ENCODE results near the gene B4GALT6.

Gene B4GALT6

DNA sequence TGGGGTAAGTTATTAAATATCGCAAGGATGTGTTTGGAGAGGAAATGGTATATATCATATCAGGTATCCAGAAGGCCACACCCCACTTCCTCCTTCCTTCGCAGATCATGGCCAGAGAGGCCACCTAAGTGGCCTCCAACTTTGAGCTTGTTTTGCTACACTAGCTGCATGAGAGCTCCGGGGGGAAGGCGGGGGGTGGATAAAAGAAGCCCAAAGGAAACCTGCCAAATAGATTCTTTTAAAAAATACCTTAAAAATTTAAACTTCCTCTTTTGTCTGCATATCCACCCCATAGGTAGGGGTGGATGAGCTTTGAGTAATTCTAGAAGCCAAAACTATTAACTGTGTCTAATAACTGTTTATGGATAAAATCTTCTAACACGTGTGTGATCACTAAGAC lies 98.4 kb downstream of the B4GALT6 start:
- ATAC-seq: no peak
- Mint-ChIP-seq H3K27me3 (peaks cover 6% of the 10 kb centered on the region), H3K4me3 (no peak overlapping the region), H3K9me3 (no peaks in the 10 kb centered on the region), H3K4me1 (no peaks in the 10 kb centered on the region), H3K27ac (no peak overlapping the region), H3K36me3 (no peaks in the 10 kb centered on the region)

DNA sequence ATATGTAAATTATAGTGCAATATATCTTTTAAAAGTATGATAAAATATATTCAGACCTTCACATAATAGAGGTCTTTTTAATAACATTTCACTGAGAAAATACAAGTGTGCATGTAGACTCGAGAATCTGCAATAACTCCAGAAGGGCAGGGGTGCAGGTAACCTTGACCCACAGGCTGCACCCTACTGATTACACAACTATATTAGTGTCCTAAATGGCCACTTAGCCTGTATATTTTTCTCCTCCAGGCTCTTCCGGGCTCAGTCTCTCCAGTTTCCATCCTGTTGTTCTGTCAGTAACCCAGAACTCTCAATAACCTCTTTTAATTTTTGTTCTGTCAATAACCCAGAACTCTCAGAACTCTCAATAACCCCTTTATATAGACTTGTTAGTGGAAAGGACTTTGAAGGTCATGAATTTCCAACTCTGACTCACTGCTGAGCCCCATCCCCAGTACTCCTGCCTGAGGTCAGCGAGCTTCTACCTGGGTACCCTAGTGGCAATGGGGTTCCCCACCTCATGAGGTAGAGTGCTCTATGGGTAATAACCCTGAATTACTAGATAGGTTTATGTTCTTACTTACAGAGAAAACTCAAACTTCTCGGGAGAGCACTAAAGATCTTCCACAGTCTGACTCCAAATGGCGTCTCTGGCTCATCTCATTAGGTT lies 101.1 kb downstream of the B4GALT6 start:
- H3K4me1 Mint-ChIP-seq: no peaks in the 10 kb centered on the region
- H3K4me3 Mint-ChIP-seq: no peak overlapping the region
- no peaks in the 10 kb centered on the region for H3K36me3 Mint-ChIP-seq
- H3K27me3 Mint-ChIP-seq: no peaks in the 10 kb centered on the region
- no peak for ATAC-seq
- no peaks in the 10 kb centered on the region for H3K9me3 Mint-ChIP-seq
- no peak overlapping the region for H3K27ac Mint-ChIP-seq

DNA sequence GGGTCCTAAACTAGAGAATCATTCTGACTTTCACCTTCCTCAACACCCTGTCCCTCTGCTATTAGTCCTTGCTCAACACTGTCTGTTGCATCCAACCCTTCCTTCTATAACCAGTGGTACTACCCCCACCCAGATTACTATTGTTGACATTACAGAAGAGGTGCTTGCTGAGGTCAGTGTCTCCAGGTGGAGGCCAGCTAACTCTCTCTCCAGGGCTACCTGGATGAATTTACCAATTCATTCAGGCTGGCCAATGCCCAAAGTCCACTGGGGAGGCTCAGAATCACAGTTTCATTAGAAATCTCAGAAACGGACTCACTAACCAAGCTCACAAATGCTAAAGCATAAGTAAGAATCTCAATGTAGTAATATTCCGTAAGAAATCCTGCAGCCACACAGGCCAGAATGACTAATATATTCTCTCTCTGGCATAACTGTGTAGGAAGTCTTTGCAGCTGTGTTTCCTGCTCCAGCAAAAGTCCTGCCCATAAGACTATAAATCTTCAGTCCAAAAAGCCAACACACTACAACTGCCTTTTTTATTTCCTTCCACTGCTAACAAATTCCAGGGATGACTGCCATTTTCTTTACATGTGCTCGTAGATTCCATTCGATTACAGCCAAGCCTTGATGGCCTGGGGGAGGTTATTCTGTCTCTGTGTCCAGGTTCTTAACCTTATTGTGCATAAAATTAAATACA lies 102.7 kb downstream of the B4GALT6 start:
- Mint-ChIP-seq H3K27ac (no peak overlapping the region), H3K4me3 (no peak overlapping the region), H3K36me3 (no peaks in the 10 kb centered on the region), H3K4me1 (no peaks in the 10 kb centered on the region), H3K9me3 (no peaks in the 10 kb centered on the region), H3K27me3 (no peaks in the 10 kb centered on the region)
- ATAC-seq: no peak

DNA sequence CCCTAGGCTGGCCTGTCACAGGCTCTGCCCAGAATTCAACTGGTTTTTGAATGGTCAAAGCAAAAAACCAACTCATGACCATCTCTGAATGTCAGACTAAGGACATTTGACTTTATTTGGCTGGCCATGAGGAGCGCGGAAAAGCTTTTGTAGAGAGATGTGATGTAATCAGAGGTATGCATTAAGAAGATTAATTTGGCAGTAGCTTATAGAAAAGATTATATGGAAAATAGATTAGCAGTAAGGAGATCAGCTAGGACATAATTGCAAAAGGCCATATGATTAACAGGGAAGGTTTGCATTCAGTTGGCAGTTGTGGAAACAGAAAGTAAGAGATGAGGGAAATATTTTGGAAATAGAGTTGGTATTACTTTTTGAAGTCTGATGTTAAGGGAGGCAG lies 105.0 kb downstream of the B4GALT6 start:
- no peak for ATAC-seq
- Mint-ChIP-seq H3K27ac (no peak overlapping the region), H3K27me3 (no peaks in the 10 kb centered on the region), H3K9me3 (no peaks in the 10 kb centered on the region), H3K36me3 (no peaks in the 10 kb centered on the region), H3K4me3 (no peak overlapping the region), H3K4me1 (no peaks in the 10 kb centered on the region)

DNA sequence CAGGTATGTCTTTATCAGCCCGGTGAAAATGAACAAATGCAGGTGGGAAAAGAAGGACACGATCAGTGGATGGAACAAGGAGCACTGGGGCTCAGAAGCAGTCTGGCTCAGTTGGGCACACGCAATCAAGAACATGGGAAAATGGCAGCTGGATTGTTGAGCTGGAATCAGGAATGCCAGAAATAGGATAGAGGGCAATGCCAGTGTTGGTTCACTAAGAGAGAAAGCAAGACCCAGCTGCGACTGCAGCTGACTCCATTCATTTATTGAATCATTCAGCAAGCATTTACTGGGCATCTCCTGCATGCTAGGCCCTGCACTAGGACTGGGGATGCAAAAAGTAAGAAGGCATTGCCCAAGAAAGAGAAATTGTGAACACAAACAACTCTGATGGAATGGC lies 106.3 kb downstream of the B4GALT6 start:
- Mint-ChIP-seq H3K4me3 (no peak overlapping the region), H3K27ac (no peak overlapping the region), H3K9me3 (no peaks in the 10 kb centered on the region)

DNA sequence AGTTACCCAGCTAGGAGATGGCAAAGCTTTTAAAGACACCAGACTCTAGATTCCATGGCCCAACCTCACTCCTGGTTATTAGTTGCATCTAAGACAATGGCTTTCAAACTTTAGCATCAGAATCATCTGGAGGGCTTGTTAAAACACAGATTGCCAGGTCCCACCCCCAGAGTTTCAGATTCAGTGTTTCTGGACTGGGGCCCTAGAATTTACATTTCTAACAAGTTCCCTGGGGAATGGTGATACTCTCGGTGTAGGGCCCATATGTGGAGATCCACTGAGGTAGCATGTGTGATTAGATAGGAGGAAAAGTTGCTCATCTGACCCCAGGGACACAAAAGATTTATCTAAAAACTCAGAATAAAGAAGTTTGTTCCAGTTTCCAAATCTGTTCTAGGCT lies 107.2 kb downstream of the B4GALT6 start:
- no peaks in the 10 kb centered on the region for H3K9me3 Mint-ChIP-seq
- ATAC-seq: no peak
- no peaks in the 10 kb centered on the region for H3K4me1 Mint-ChIP-seq
- H3K4me3 Mint-ChIP-seq: no peak overlapping the region
- H3K36me3 Mint-ChIP-seq: no peaks in the 10 kb centered on the region
- no peaks in the 10 kb centered on the region for H3K27me3 Mint-ChIP-seq
- no peak overlapping the region for H3K27ac Mint-ChIP-seq

More for the DNA sequence above, 106.3 kb downstream of the B4GALT6 start:
- no peaks in the 10 kb centered on the region for H3K27me3 Mint-ChIP-seq
- H3K36me3 Mint-ChIP-seq: no peaks in the 10 kb centered on the region
- H3K4me1 Mint-ChIP-seq: no peaks in the 10 kb centered on the region
- no peak for ATAC-seq

DNA sequence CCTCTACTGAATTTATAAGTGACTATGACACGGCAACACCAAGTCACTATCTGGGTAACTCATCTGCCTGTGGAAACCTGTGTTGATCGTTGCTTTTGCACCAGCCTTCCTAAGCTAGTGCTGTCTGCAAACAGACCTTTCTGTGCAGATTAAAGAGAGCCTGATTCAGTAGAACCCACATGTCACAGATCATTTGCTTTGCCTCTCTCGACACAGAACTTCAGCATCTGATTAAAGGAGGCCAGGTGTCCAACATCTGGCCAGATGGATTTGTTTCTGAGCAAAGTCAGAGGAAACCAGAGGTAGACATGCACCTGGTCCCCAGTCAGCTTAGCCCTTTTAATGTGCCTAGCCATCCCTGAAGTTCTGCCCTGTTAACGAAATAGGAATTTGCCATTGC lies 107.7 kb downstream of the B4GALT6 start:
- ATAC-seq: no peak
- Mint-ChIP-seq H3K9me3 (no peaks in the 10 kb centered on the region), H3K36me3 (no peaks in the 10 kb centered on the region), H3K27me3 (no peaks in the 10 kb centered on the region), H3K4me1 (no peaks in the 10 kb centered on the region), H3K4me3 (no peak overlapping the region), H3K27ac (no peak overlapping the region)

DNA sequence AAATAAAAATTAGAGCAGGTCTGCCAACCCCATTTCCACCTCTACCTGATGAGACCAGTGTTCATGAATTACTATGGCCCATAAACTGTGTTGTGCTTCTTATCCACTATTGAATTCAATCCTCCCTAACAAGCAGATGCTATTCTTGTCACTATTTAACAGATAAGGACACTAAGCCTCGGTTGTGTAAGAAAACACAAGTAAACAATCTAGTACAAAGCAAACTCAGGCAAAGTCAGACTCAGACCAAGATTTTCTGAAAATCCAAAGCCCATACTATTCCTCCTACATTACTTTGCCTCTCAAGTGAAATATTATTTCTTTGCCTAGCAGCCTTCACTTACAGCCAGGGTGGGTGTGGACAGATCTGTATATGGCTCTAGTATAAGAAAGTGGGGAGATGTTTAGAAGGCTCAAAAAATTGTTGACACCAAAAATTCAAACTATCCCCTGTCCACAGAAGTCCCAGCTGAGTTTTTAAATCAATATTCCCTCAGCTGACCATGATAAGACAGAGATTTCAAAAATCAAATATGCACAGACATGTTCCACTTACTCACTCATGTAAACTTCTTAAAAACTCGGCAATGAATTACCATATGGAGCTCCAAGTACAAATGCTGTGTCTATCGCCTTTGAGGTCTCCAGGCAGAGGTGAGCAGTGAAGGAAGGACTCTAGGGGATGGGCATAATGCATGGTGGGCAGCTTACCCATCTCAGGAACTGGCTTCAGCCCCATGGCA lies 108.7 kb downstream of the B4GALT6 start:
- Mint-ChIP-seq H3K36me3 (no peaks in the 10 kb centered on the region), H3K27me3 (no peaks in the 10 kb centered on the region), H3K27ac (no peak overlapping the region), H3K9me3 (no peaks in the 10 kb centered on the region), H3K4me1 (no peaks in the 10 kb centered on the region), H3K4me3 (no peak overlapping the region)
- ATAC-seq: no peak

DNA sequence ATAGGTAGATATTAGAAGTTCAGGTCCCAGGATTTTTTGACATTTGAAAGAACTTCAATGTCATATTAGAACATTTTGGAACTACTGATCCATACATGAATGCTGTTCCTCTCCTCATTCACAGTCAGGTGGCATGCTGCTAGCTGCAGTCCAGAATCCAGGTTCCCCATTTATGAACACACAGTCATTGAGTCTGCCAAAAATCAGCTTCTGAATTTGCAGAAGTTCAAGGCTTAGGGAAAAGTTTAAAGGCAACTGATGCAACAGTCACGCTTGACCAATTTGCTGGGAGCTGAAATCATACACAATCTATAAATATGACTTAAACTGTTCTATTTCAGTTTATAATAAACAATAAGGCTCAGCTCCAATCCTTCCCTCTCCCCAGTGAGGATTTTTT lies 110.0 kb downstream of the B4GALT6 start:
- H3K36me3 Mint-ChIP-seq: no peaks in the 10 kb centered on the region
- H3K9me3 Mint-ChIP-seq: no peaks in the 10 kb centered on the region
- H3K27ac Mint-ChIP-seq: no peak overlapping the region
- no peaks in the 10 kb centered on the region for H3K27me3 Mint-ChIP-seq
- ATAC-seq: no peak
- no peaks in the 10 kb centered on the region for H3K4me1 Mint-ChIP-seq
- H3K4me3 Mint-ChIP-seq: no peak overlapping the region
